WI38 (cell line): Measurements from ENCODE around the gene OR12D1.

ENCODE experiments used
- H3K4me3 ChIP-seq: 2 replicates; pipeline ENCODE4 v1.5.1; 2011; ENCODE audit warnings: low read depth, mild to moderate bottlenecking, control low read depth, low read length
- TF ChIP-seq, protein P1 (sequence below): IDR thresholded peaks from 2 replicates; pipeline ENCODE4 v1.5.1; 2012; ENCODE audit warnings: low read depth, mild to moderate bottlenecking, control low read depth, low read length

The OR12D1 gene

DNA sequence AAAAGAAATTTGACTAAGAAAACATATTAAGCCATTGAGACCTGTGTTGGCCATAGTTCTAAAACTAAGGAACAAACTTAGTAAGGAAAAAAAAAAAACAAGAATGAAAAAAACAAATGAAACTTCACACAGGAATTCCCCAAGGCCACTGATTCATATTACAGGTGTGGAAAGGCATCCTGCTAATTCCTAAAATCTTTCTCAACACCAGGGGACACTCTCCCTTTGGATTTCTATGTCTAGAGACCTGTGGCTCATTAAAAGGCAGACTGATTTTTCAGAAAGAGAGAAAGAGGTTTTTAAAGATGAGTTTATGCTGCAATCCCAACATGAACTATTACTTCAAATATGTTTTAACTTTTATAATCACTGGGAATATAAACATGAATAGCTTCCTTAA is at the start of gene OR12D1:
Gene OR12D1 (plus strand): TSS at position 341 of the 400 bp plus-strand sequence.
- TF ChIP-seq, protein P1, sequence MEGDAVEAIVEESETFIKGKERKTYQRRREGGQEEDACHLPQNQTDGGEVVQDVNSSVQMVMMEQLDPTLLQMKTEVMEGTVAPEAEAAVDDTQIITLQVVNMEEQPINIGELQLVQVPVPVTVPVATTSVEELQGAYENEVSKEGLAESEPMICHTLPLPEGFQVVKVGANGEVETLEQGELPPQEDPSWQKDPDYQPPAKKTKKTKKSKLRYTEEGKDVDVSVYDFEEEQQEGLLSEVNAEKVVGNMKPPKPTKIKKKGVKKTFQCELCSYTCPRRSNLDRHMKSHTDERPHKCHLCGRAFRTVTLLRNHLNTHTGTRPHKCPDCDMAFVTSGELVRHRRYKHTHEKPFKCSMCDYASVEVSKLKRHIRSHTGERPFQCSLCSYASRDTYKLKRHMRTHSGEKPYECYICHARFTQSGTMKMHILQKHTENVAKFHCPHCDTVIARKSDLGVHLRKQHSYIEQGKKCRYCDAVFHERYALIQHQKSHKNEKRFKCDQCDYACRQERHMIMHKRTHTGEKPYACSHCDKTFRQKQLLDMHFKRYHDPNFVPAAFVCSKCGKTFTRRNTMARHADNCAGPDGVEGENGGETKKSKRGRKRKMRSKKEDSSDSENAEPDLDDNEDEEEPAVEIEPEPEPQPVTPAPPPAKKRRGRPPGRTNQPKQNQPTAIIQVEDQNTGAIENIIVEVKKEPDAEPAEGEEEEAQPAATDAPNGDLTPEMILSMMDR, result no peak
- H3K4me3 ChIP-seq, result no peak within 1 kb of the TSS

DNA sequence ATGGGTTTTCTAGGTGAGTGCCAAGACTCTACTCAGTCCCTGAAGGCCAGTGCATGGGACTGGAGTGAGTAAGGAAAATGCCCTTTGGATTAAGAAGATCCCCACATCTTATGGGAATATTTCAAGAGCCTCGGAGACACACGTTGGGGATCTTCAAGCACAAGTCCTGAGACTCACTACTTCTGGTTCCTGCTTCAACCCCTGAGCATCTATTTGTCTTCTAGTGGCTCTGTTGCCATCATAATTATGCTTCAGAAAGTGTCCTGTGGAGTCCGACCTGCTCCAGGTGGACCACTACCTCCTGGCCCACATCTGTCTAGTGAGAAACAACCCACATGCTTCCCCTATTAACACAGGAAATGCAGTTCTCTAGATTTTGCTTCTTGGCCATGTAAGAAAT is 46.0 kb upstream of the OR12D1 start, which contains the start of gene OR5V1:
Gene OR5V1 (minus strand): TSS at position 101 of the 400 bp plus-strand sequence. CDS start 12,670 bp downstream, outside the sequence.
- TF ChIP-seq, protein P1, result no peak
- no peak within 1 kb of the TSS for H3K4me3 ChIP-seq

DNA sequence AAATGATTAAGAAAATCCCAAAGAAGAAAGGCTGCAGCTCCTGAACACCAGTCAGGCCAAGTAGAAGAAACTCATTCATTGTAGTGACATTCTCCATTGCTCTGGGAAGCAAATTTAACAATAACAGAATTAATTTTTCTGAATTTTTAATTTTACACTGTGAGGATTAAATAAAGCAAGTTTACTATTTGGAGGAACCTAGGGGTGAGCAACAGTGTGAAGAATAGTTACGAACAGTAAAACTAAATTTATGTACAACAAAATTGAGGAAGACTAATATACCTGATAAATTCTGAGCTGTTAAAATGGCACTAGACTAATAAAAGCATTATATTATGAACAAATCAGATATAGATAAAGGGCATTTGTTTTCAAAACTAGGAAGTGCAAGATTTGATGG is 39.5 kb upstream of the OR12D1 start, which contains the start of gene OR12D3:
Gene OR12D3 (minus strand): TSS at position 101 of the 400 bp plus-strand sequence. CDS start 4 bp downstream, at position 97.
- H3K4me3 ChIP-seq, result no peak within 1 kb of the TSS
- TF ChIP-seq, protein P1, result no peak

DNA sequence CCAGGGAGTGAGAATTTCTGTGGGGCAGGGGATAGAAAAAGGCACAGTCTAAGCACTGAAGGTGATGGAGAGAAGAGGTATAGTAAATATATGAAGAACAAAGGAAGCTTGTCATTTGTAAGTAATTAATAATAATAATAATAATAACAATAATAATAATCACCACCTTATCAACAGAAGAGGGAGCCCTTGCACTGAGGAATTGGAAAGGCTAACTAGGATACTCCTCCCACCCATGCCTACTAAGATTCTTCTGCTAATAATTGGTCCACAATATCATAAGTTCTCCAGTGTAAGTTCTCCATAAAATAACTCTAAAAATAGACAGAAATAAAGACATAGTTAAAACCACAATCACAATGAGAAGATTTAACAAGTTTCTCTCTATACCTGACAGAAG is 38.7 kb upstream of the OR12D1 start:
- no peak overlapping the region for H3K4me3 ChIP-seq
- TF ChIP-seq, protein P1, result no peak

DNA sequence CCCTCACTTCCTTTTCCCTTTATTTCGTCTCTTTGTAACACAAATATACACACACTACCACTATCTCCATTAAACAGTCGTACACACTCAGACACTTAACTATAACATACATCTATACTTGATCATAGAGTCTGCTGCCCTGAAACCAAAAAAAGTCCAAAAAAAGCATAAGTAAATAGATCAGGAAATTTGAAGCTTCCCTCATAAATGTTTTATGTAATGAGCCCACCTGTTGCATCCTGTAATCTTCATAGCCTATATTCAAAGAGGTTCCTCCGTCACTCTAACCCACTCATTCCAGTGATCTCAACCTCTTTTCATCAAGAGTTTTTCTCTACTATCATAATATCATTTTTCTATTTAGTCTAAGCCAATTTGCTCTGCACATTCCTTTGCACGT is 26.2 kb upstream of the OR12D1 start:
- TF ChIP-seq, protein P1, result no peak
- H3K4me3 ChIP-seq, result no peak overlapping the region

DNA sequence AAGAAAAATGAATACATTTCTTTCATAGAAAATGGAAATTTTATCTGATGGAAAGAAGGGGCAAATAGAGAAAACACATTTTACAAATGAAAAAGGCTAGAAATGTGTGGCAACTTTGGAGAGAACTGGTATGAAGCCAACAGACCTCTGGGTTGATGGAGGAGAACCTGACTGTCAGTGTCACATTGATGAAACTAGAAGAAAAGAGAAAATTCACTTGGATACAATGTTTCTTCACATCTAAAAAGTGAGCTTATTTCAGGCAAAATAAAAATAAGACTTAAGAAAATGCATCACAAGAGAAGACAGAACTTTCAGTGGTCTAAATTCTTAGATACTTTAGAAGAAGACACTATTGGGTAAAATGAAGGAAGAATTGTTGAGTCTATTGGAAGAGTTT is 19.4 kb upstream of the OR12D1 start, which contains the start of gene OR12D2:
Gene OR12D2 (plus strand): TSS at position 301 of the 400 bp plus-strand sequence. CDS start 1,069 bp downstream, outside the sequence.
- TF ChIP-seq, protein P1, result no peak
- no peak within 1 kb of the TSS for H3K4me3 ChIP-seq

DNA sequence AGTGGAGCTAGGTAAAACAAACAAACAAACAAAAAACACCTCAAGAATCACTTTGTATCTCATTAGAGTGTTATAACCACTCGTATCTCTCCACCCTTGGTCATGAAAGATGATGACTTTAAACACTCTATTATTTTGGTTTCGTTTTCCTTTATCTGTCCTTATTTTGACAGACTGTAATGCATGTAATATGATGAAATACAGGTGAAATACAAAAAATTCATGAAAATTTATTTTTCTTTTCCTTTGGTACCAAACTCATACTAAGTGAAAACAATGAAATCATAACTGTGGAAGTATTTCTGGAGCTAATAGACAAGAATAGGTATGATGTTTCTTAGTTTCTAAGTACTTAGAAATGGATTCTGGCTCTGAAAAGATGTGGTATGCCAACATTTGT is 15.2 kb upstream of the OR12D1 start:
- H3K4me3 ChIP-seq, result no peak overlapping the region
- TF ChIP-seq, protein P1, result no peak
